HG03159 (cell line): ENCODE measurements around the gene ATG5.
"Not testable (repeated sequence)": the region's sequence is repeated elsewhere in the genome, so short reads cannot be mapped to it uniquely, and the experiment has no call there.

Experiments used
- ATAC-seq: cut with Tn5 transposase; IDR thresholded peaks from one replicate; pipeline ENCODE4 v1.9.1; 2021; ENCODE audit warnings: mild to moderate bottlenecking, moderate library complexity; ENCODE audit not compliant: unreplicated experiment

ATG5 gene

GRCh38 chr6:106315765-106316374 is 9.7 kb downstream of the ATG5 start:
- ATAC-seq: no peak

GRCh38 chr6:106309766-106310373 is 15.7 kb downstream of the ATG5 start:
- no peak for ATAC-seq

DNA sequence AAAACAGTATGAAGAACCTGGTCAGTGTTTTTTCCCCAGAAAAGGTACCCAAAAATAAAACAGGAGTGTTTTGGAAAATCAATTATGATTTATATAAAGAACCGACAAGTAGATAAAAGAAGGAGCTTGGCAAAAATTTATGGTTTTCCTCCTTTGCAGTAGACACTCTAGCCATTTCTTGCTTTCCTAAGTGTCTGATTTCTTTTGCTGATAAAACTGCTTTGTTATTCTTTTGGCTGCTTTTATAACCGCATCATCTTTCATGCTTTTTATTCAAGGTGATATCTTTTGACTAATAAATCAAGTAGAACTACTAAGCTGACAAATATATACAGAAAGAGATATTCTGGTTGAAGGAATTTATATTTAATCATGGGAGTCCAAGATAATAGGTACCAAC is 16.6 kb downstream of the ATG5 start:
- no peak for ATAC-seq

DNA sequence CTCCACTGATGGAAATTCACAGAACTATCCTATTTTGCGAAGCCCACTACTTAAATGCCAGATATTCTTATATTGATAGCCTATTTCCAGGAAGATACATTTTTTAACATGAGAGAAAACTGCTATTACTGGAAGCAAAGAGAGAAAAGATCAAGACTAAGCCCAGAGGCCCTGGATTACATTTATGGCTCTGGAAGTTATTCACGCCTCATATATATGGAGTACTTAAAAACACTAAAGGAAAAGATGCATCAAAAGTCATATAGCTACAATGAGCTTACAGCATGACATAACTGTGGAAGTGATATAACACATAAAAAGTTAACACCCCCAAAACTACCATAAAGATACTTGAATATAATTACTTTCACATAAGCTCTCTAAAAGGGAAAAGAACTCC is 19.8 kb downstream of the ATG5 start:
- ATAC-seq: no peak

DNA sequence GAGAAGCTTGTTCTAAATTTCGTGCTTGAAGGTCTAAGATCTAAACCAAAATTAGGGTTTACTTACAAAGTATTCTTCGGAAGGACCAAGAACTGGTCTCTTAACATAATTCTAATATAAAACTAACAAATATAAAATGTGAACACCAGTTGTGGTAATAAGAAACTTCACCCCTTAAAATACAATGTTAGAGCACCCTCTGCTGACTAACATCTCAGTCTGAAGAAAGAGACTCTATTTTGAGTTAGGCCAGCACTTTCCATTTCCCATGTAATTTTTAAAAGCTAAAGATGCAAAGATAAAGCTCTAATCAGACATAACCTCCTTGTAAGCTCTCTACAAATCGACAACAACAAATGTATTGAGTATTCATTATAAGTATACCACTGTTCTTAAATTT is 24.6 kb downstream of the ATG5 start:
- ATAC-seq: no peak

DNA sequence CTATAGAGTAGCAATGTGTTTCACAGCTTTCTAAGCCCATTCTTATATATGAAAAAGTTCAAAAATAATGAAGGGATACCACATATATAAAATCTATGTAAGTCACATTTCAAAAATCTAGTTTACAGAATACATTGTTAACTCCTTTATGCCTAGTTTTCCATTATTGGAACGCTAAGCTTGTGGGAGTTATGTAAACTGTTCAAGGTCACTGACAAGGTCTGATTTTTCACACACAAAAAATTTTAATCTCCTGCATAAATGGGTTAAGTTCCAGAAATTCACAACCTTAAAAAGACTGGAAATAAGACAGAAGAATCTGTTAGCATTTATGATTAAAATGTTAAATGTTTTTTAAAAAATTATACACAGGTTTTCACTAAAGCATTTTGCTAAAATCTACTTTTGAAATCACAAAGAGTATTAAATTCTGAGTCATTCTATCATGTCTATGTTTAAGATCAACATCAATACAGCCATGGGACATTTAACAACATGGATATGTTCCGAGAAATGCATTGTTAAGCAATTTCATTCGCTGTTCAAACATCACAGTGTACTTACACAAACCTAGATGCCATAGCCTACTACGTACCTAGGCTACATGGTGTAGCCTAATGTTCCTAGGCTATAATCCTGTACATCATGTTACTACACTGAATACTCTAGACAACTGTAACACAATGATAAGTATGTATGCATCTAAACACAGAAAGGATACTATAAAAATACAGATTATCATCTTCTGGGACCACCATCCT is 25.4 kb downstream of the ATG5 start:
- ATAC-seq: no peak

- no peak for ATAC-seq
Observed at GRCh38 chr6:106293116-106293515, 32.4 kb downstream of the ATG5 start.

DNA sequence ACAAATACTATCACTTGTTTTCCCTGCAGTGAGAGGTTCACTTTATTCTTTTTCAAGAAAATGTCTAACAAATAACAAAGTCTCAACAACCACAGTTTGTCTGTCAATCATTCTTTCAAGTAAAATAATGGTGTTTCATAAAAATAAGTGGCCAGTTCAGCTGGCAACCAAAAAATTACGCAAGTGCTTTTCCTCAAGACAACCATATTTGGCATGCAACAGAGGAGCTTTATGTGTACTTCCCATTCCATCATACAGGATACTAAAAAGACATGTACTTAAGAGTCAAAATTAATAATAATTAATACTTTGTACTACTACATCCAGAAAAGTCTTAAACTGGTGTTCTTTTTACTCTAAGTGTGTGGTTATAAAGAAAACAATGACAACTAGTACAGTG is 34.6 kb downstream of the ATG5 start:
- no peak for ATAC-seq

GRCh38 chr6:106290032-106290431 is 35.5 kb downstream of the ATG5 start:
- no peak for ATAC-seq

DNA sequence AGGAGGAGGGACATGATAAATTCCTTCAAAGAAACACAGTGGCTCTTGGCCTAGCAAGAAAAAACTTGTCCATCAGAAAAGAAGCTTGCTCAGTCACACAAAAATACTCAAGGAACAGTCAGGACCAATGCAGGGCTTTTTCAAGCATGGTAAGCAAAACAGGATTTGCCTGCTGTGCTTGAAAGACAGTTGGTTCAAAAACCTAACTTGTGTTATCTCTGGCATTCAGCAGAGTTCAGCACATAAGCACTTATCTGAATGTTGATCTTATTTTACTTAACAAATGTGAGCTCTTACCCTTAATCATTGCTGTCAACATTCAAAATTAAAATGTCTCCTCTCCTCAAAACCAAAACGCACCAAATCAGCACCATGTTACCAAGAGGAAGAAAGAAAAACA is 38.3 kb downstream of the ATG5 start:
- ATAC-seq: no peak

- ATAC-seq: no peak
Observed at GRCh38 chr6:106286746-106287145, 38.8 kb downstream of the ATG5 start.

DNA sequence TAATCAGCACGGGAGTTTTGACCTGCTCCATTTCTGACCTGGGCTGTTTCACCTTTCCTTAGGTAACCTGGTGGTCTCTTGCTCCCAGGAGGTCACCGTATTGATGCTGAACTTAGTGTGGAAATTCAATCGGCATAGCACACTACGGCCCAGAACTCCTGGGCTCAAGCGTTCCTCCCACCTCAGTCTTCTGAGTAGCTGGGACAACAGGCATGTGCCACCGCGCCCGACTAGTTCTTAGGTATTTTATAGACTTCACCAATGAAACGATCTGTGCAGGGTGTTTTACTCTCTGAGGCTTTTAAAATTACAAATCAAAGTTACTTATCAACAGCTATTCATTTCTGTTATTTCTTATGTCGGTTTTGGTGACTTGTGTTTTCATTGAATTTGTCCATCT is 42.1 kb downstream of the ATG5 start:
- ATAC-seq: no peak

DNA sequence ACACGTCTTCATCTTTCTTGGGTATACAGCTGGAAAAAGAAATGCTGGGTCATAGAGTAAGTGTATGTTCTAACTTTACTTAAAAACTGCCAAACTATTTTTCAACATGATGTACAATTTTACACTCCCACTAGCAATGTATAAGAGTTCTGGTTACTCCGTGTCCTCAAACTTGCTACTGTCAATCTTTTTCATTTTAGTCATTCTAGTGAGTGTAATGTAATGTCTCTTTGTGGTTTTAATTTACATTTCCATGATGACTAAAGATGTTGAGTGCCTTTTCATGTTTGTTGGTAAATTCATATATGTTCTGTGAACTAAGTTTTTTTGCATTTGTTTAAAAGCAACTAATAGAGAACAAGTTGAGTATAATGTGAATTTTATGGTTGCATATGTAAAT is 43.9 kb downstream of the ATG5 start:
- ATAC-seq: no peak

GRCh38 chr6:106281088-106281487 is 44.5 kb downstream of the ATG5 start:
- no peak for ATAC-seq

GRCh38 chr6:106279179-106279578 is 46.4 kb downstream of the ATG5 start:
- ATAC-seq: no peak

- no peak for ATAC-seq
Observed at GRCh38 chr6:106275692-106276091, 49.9 kb downstream of the ATG5 start.

GRCh38 chr6:106273087-106273486 is 52.5 kb downstream of the ATG5 start:
- no peak for ATAC-seq

DNA sequence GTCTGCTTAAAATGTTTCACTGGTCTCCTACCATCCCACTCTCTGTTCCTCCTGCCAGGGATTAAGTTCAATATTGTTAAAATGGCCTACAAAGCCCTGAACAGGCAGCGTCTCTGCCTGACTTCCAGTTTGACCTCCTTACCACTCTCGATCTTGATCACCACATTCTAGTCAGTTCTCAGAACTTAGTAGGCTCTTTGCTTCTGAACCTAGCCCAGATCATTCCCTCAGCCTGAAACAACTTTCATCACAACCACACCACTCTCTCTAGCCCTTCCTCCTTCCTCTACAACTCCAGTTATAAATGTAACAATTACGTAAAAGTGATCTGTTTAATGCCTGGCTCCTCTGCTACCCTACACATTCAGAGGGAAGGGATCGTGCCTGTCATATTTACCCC is 53.3 kb downstream of the ATG5 start:
- no peak for ATAC-seq

DNA sequence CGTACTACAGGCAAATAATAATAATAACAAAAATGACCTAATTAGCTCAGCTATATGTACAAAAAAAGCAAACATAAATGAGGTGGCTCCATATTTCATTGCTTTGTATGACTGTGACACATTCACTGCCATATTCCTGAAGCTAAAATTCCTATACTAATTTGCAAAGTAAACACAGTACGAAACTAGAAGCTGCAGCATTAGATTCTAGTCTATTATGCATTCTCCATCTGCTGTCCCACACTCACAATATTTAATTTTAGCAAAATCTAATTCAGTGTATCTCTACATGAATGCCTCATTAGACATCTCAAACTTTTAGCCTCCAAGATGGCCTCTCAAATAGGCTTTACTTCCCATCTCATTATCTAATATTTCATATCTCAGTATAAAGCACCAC is 55.1 kb downstream of the ATG5 start:
- no peak for ATAC-seq

DNA sequence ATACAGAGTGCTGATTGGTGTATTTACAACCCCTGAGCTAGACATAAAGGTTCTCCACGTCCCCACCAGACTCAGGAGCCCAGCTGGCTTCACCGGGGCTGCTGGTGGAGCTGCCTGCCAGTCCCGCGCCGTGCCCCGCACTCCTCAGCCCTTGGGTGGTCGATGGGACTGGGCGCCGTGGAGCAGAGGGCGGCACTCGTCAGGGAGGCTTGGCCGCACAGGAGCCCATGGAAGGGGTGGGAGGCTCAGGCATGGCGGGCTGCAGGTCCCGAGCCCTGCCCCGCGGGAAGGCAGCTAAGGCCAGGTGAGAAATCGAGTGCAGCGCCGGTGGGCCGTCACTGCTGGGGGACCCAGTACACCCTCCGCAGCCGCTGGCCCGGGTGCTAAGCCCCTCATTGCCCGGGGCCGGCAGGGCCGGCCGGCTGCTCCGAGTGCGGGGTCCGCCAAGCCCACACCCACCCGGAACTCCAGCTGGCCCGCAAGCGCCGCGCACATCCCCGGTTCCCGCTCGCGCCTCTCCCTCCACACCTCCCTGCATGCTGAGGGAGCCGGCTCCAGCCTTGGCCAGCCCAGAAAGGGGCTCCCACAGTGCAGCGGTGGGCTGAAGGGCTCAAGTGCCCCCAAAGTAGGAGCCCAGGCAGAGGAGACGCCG is 56.2 kb downstream of the ATG5 start:
- ATAC-seq: not testable (repeated sequence)

DNA sequence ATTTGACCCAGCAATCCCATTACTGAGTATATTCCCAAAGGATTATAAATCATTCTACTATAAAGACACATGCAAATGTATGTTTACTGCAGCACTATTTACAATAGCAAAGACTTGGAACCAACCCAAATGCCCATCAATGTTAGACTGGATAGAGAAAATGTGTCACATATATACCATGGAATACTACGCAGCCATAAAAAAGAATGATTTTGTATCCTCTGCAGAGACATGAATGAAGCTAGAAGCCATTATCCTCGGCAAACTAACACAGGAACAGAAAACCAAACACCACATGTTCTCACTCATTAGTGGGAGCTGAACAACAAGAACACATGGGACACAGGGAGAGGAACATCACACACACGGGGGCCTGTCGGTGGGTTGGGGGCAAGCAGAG is 57.1 kb downstream of the ATG5 start:
- not testable (repeated sequence) for ATAC-seq

GRCh38 chr6:106264433-106264832 is 61.1 kb downstream of the ATG5 start:
- ATAC-seq: not testable (repeated sequence)
